ENCODE results near the gene C2CD2. TPM values are rescaled to one million over a fixed set of nuclear protein-coding genes. Genes with fewer than 3 reads are reported as not detected.

Gene C2CD2
- total RNA-seq, 2 donors from 2014 or later, result 59.5 to 77.3 TPM

DNA sequence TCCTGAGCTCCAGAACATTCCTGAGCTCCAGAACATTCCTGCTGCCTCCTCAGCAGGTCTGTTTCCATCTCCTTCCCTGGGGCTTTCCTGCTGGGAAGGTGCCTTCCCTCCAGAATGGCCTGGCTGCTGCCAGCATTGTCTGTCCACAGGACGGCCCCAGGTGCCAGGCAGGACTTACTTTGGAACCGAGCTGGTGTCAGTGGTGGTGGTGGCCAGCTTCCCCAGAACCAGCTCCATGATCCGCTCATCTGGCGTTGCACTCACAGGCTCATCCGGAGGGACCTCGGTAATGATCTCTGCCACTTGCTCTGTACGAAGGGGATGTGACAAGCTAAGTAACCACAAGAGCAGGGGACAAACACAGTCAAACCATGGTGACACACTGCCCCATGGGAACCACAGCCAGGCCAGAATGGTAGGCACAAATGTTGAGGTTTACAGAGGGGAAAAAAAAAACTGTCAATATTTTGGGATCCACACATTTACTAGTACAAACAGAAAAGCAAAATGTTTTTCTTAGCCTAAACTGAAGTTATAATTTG lies 116.0 kb downstream of the C2CD2 start:
- ATAC-seq (ENCODE audit: insufficient number of reproducible peaks, low FRiP score, low read depth) (no peak), DNase-seq (ENCODE audit: low spot score) (no peak)
- no peaks in the 10 kb centered on the region for H3K4me1 ChIP-seq (ENCODE audit: control insufficient read depth in 1 of 2, low read depth in 2 of 2)
- no peak overlapping the region for H3K27ac ChIP-seq
- H3K9me3 ChIP-seq, result peaks cover 10% of the 10 kb centered on the region
- no peaks in the 10 kb centered on the region for H3K27me3 ChIP-seq (replicated peaks; ENCODE audit: insufficient read depth)
- H3K4me3 ChIP-seq, result no peak overlapping the region
- TF ChIP-seq, protein P1, sequence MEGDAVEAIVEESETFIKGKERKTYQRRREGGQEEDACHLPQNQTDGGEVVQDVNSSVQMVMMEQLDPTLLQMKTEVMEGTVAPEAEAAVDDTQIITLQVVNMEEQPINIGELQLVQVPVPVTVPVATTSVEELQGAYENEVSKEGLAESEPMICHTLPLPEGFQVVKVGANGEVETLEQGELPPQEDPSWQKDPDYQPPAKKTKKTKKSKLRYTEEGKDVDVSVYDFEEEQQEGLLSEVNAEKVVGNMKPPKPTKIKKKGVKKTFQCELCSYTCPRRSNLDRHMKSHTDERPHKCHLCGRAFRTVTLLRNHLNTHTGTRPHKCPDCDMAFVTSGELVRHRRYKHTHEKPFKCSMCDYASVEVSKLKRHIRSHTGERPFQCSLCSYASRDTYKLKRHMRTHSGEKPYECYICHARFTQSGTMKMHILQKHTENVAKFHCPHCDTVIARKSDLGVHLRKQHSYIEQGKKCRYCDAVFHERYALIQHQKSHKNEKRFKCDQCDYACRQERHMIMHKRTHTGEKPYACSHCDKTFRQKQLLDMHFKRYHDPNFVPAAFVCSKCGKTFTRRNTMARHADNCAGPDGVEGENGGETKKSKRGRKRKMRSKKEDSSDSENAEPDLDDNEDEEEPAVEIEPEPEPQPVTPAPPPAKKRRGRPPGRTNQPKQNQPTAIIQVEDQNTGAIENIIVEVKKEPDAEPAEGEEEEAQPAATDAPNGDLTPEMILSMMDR (IDR thresholded peaks at IDR 0.05), result no peak
- peaks cover 35% of the 10 kb centered on the region for H3K36me3 ChIP-seq

DNA sequence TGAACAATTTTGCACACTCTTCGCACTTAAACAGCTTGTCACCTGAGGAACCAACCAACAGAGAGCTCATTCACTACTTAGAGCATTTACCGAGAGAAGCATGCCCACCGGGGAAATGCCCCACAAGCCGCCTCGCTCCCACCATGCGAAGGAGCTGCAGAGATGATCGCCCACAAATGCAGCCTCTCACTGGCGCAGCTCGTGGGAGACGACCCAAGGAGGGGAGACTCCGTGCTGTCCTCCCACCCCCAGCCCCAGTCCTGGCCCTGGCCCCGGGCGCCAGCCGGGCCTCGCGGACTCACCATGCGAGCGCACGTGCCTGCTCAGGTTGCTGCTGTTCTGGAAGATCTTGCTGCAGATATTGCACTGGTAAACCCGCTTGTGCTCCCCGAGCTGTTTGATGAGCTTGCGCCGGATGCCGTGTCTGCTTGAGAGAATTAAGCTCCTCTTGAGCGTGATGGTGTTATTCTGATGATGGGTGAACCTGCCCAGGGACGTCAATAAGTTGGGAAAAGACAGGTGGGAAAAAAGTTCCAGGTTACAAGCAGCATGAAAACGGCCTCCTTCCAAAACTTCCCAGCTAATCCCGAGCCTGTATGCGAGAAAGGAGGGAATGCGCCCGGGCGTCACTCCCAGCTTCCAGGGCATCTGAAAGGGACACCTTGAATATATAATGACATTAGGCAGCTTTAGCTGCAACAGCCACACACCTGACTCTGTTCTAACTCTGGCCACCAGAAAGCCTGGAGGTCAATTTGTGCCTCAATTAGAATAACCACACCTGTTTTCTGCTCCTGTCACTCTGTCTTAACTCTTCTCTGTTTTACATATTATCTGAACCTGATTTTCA lies 117.4 kb downstream of the C2CD2 start:
- peaks cover 35% of the 10 kb centered on the region for H3K36me3 ChIP-seq
- TF ChIP-seq, protein P1 (IDR thresholded peaks at IDR 0.05), result no peak

DNA sequence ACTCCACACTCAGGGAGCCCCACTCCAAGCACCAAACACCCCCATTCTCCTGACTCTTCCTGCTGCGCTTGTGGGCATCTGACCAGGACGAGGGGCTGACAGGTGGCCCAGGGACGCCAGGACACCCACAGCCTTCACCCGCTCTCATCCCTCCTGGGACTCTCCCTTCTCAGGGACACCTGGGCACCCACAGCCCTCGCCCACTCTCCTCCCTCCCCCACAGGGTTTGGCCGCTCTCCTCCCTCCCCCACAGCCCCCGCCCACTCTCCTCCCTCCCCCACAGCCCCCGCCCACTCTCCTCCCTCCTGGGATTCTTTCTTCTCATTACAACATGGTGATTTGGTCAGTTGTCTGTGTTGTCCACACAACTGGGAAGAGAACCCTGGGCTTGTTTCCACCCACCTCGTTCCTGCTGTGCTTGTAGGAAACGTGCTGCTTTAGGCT lies 118.1 kb downstream of the C2CD2 start:
- peaks cover 35% of the 10 kb centered on the region for H3K36me3 ChIP-seq
- H3K4me3 ChIP-seq, result no peak overlapping the region
- no peak overlapping the region for H3K27ac ChIP-seq
- no peak for ATAC-seq (ENCODE audit: insufficient number of reproducible peaks, low FRiP score, low read depth)
- H3K9me3 ChIP-seq, result peaks cover 3% of the 10 kb centered on the region
- no peaks in the 10 kb centered on the region for H3K4me1 ChIP-seq (ENCODE audit: control insufficient read depth in 1 of 2, low read depth in 2 of 2)
- no peaks in the 10 kb centered on the region for H3K27me3 ChIP-seq (replicated peaks; ENCODE audit: insufficient read depth)
- TF ChIP-seq, protein P1 (IDR thresholded peaks at IDR 0.05), result no peak
- no peak for DNase-seq (ENCODE audit: low spot score)

More for the DNA sequence above, 117.4 kb downstream of the C2CD2 start:
- DNase-seq (ENCODE audit: low spot score), result no peak
- no peak for ATAC-seq (ENCODE audit: insufficient number of reproducible peaks, low FRiP score, low read depth)
- H3K4me1 ChIP-seq (ENCODE audit: control insufficient read depth in 1 of 2, low read depth in 2 of 2), result no peaks in the 10 kb centered on the region
- no peak overlapping the region for H3K27ac ChIP-seq
- peaks cover 10% of the 10 kb centered on the region for H3K9me3 ChIP-seq
- H3K27me3 ChIP-seq (replicated peaks; ENCODE audit: insufficient read depth), result no peaks in the 10 kb centered on the region
- H3K4me3 ChIP-seq, result no peak overlapping the region

Other genes starting within 250 kb of the C2CD2 start
- 1 to 10 TPM; 6.3 to 9.2 TPM for gene RIPK4, start 187.0 kb downstream of the C2CD2 start, total RNA-seq
- gene PRDM15, start 74.7 kb downstream of the C2CD2 start, total RNA-seq, result 10 to 100 TPM in 1 of 2 donors, 1 to 10 TPM in 1; 9.0 to 14.9 TPM
- gene ZBTB21, start 56.3 kb upstream of the C2CD2 start, total RNA-seq, result 10 to 100 TPM; 16.5 to 23.8 TPM
- under 1 TPM in 1 of 2 donors, not detected in 1; 0.14 TPM for gene UMODL1, start 117.3 kb upstream of the C2CD2 start, total RNA-seq